Upper lobe of left lung (tissue), 6 donors: Measurements from ENCODE around the gene MYLK. TPM values are rescaled to one million over a fixed set of nuclear protein-coding genes. Genes with fewer than 3 reads are reported as not detected.
A peak's percentile ranks its signal among the peaks of the same experiment; 100 is the strongest.

Source experiments
- ATAC-seq, 2 donors: fragments of 200-7000 bp; cut with Tn5 transposase; one replicate each; pipeline ENCODE4 v1.9.1; 2022; ENCODE audit warnings: mild to moderate bottlenecking in 2 of 2, moderate library complexity in 2 of 2; ENCODE audit not compliant: low FRiP score in 2 of 2
- DNase-seq, 2 donors: peaks; one replicate each; pipeline ENCODE4 v3.0.0-alpha.2; 2019 to 2020
- H3K27ac ChIP-seq, 4 donors: fragments of 200-600 bp; sonication (generic); one replicate each; pipeline ENCODE4 v1.5.1; 2016 to 2019
- H3K27me3 ChIP-seq, 4 donors: fragments of 200-600 bp; sonication (generic); one replicate each; pipeline ENCODE4 v1.5.1; 2017 to 2019
- H3K36me3 ChIP-seq, 4 donors: fragments of 200-600 bp; sonication (generic); one replicate each; pipeline ENCODE4 v1.5.1; 2016 to 2019
- H3K4me1 ChIP-seq, 4 donors: fragments of 200-600 bp; sonication (generic); one replicate each; pipeline ENCODE4 v1.5.1; 2018 to 2019
- H3K4me3 ChIP-seq, 4 donors: fragments of 200-600 bp; sonication (generic); one replicate each; pipeline ENCODE4 v1.5.1; 2017 to 2019; ENCODE audit warnings: mild to moderate bottlenecking in 2 of 4, moderate library complexity in 1 of 4
- H3K9me3 ChIP-seq, 4 donors: fragments of 200-600 bp; sonication (generic); one replicate each; pipeline ENCODE4 v1.5.1; 2018 to 2019
- EP300 ChIP-seq, 4 donors: sonication (generic); formaldehyde crosslinking; IDR thresholded peaks; one replicate each; pipeline ENCODE4 v1.5.1; 2017; ENCODE audit warnings: antibody characterized with exemption in 4 of 4, control low read depth in 2 of 4
- POLR2A ChIP-seq, 4 donors: fragments of 450-650 bp; IDR thresholded peaks; one replicate each; pipeline ENCODE4 v1.5.1; 2016 to 2017; ENCODE audit warnings: antibody characterized with exemption in 4 of 4, mild to moderate bottlenecking in 2 of 4
- POLR2AphosphoS5 ChIP-seq, 2 donors: sonication (generic); formaldehyde crosslinking; IDR thresholded peaks; one replicate each; pipeline ENCODE4 v1.5.1; 2017; ENCODE audit warnings: antibody characterized with exemption in 2 of 2
- WGBS, 2 donors: methylation state at CpG; one replicate each; pipeline ENCODE4 v1.1.5; 2017 to 2018; 5-methylcytosine and 5-hydroxymethylcytosine counted together
- total RNA-seq, 6 donors: library from RNA; depleted of rRNA in 4 of 6; stranded (reverse); fragments of >200 nt in 4 of 6; gene quantifications; one replicate each; pipeline versions ENCODE4 v1.1.0 to v1.2.1, GENCODE V29; 2016 to 2021
- TF ChIP-seq, protein P1 (sequence below), 6 experiments: fragments of 450-650 bp in 4 of 6; fragments of 200-600 bp in 2 of 6; sonication (generic) in 2 of 6; IDR thresholded peaks; one replicate each; pipeline ENCODE4 v1.5.1; 2016 to 2019; ENCODE audit warnings: antibody characterized with exemption in 6 of 6
- donor health status: DM: no; HTN: no; CAD: no; lungs with moderate emphysema.
- donor health status: DM: no; HTN: yes; CAD: no; lungs with severe emphysema.

The MYLK gene
- total RNA-seq, 6 donors from 2014 or later = 105 to 378 (median 160) TPM

DNA sequence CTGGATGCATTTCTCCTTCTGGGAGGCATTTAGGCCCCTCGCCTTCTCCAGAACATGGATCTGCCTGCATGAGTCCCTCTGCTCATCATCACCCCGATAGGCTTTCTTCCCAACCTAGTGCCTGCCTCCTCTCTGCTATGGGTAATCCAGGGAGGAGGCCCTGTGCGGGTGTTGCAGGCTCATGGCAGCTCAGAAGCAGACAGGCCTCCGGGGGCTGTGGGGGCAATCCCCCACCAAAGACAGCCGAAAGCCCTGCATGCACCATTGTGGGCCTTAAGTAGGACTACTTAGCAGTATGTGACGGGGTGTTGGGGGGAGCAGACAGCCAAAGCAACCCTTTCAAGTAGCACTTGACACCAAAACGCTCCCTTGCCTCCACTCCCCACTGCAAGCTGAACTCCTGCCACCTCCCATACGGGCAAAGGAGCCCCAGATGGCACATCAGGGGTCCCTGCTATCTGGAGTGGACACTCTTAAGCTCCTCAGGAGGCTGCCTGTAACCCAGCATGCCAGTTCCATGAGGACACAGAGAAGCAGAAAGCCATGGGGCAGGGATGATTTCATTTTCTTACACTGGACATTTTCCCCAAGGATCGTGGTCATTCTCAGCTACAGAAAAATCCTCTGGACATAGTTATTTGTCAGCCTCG is 200.5 kb downstream of the MYLK start:
- H3K4me1 ChIP-seq = peaks cover 14 to 46% (median 21%) of the 10 kb centered on the region in 4 donors
- DNase-seq = no peak
- peak overlapping the region; percentile 24 to 78 (median 60) for H3K27ac ChIP-seq
- no peak for ATAC-seq
- TF ChIP-seq POLR2AphosphoS5 (IDR thresholded peaks at IDR 0.05) (no peak), POLR2A (IDR thresholded peaks at IDR 0.05) (no peak), EP300 (IDR thresholded peaks at IDR 0.05) (no peak)
- TF ChIP-seq, protein P1, sequence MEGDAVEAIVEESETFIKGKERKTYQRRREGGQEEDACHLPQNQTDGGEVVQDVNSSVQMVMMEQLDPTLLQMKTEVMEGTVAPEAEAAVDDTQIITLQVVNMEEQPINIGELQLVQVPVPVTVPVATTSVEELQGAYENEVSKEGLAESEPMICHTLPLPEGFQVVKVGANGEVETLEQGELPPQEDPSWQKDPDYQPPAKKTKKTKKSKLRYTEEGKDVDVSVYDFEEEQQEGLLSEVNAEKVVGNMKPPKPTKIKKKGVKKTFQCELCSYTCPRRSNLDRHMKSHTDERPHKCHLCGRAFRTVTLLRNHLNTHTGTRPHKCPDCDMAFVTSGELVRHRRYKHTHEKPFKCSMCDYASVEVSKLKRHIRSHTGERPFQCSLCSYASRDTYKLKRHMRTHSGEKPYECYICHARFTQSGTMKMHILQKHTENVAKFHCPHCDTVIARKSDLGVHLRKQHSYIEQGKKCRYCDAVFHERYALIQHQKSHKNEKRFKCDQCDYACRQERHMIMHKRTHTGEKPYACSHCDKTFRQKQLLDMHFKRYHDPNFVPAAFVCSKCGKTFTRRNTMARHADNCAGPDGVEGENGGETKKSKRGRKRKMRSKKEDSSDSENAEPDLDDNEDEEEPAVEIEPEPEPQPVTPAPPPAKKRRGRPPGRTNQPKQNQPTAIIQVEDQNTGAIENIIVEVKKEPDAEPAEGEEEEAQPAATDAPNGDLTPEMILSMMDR (IDR thresholded peaks at IDR 0.05) = no peak
- 62 to 79% methylated on average over 5 to 10 of the region's 10 CpGs for WGBS, 2 donors
- no peaks in the 10 kb centered on the region for H3K9me3 ChIP-seq
- H3K4me3 ChIP-seq = no peak overlapping the region
- no peaks in the 10 kb centered on the region for H3K27me3 ChIP-seq
- H3K36me3 ChIP-seq = peaks cover 0 to 36% (median 13%) of the 10 kb centered on the region in 4 donors

DNA sequence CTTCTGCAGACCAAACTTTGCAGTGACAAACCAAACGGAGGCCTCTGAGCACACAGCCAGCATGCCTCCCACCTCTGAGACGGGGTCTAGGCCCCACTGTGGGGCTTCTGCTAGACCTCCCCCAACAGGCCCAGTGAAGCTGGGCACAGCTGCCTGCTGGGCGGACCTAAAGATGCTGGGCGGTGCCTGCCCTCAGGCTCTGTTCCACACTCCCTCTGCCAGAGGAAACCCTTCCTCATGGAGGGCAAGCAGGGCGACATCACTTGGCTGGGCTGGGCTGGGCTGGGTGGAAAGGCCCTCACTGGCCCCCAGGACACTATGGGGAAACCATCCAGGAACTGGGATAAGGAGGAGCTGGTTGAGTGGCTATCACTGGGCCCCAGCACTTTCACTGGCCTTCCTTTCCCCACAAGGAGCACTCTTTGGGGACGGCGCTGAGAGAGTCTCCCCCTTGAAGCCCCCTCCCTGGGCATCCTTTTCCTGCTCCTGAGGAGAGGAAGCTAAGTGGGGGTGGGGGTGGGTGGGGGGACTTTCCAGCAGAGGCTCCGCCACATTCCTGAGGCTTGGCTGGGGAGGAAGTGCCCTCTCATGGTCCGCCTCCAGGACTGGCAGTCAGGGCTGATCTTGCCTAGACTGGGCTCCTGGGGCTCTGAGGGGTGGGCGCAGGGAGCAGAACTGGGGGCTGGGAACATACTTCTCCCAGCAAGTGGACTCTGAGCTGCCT is 201.2 kb downstream of the MYLK start:
- Histone ChIP-seq H3K4me3 (no peak overlapping the region), H3K27ac (peak overlapping the region; percentile 24 to 78 (median 60))

DNA sequence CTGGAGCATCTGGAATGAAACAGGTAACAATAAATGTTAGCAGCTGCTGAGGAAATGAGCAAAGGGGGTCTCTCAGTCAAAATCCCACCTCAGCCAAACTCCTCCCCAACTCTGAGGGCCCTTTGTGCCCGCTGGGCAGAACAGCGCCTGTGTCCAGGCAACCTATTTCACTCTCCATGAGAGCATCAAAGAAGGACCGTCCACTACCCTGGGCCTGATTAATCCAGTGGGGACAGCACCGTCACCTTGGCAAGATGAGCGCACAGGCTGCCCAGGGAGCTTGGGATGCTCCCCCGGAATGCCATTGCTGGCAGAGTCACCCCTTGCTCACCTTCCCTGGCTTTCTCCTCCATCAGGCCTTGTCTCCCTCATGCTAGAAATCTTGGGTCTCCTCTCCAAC is 201.8 kb downstream of the MYLK start:
- WGBS, 2 donors = 87 to 91% methylated on average over 3 to 6 of the region's 6 CpGs
- TF ChIP-seq POLR2A (IDR thresholded peaks at IDR 0.05) (no peak), POLR2AphosphoS5 (IDR thresholded peaks at IDR 0.05) (no peak), EP300 (IDR thresholded peaks at IDR 0.05) (no peak)
- TF ChIP-seq, protein P1 (IDR thresholded peaks at IDR 0.05) = no peak

More for the DNA sequence above, 201.2 kb downstream of the MYLK start:
- Histone ChIP-seq H3K27me3 (no peaks in the 10 kb centered on the region), H3K9me3 (no peaks in the 10 kb centered on the region), H3K36me3 (peaks cover 0 to 43% (median 13%) of the 10 kb centered on the region in 4 donors), H3K4me1 (peaks cover 12 to 46% (median 16%) of the 10 kb centered on the region in 4 donors)
- TF ChIP-seq POLR2AphosphoS5 (IDR thresholded peaks at IDR 0.05) (no peak), POLR2A (IDR thresholded peaks at IDR 0.05) (no peak), EP300 (IDR thresholded peaks at IDR 0.05) (no peak)
- TF ChIP-seq, protein P1 (IDR thresholded peaks at IDR 0.05) = no peak
- ATAC-seq (no peak), DNase-seq (no peak)
- 62 to 79% methylated on average over 2 to 10 of the region's 10 CpGs for WGBS, 2 donors

DNA sequence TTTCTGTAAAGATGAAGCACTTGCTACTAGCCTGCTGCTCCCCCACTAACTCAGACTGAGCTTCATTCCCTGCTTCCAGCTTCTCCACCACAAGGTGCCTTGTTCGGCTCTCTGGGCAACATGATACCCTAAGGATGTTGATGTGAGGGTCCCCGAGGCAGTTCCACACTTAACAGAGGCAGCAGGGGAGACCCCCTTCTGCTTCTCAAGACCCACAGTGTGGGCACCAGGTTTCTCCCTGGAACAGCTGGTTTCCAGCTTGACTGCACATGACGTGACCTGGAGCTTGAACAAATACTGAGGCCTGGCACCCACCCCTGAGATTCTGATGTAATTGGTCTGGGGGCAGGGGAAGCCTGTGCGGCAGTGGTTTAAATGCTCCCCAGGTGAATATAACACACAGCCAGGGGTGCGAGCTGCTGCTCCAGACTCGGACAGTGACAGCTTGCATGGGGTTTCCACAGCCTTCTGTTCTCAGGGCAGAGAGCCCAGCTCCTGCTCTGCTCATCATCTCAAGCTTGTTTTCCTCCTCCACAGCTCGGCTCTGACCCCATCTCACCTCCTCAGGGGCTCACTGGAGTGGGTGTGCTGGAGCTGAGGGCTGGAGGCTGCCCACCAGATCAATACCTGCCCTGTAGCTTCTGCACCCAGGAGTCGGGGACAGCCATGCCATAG is 204.3 kb downstream of the MYLK start:
- TF ChIP-seq POLR2AphosphoS5 (IDR thresholded peaks at IDR 0.05) (no peak), EP300 (IDR thresholded peaks at IDR 0.05) (no peak), POLR2A (IDR thresholded peaks at IDR 0.05) (no peak)
- TF ChIP-seq, protein P1 (IDR thresholded peaks at IDR 0.05) = no peak
- ATAC-seq = no peak
- peak overlapping the region in 3 of 4 donors; percentile 26 to 54 (median 46) for H3K27ac ChIP-seq
- DNase-seq = no peak
- WGBS, 2 donors = 70 to 75% methylated on average over 5 to 8 of the region's 8 CpGs
- H3K9me3 ChIP-seq = no peaks in the 10 kb centered on the region
- no peak overlapping the region for H3K4me3 ChIP-seq
- peaks cover 12 to 43% (median 14%) of the 10 kb centered on the region in 4 donors for H3K4me1 ChIP-seq
- peaks cover 0 to 53% (median 14%) of the 10 kb centered on the region in 4 donors for H3K36me3 ChIP-seq
- no peaks in the 10 kb centered on the region for H3K27me3 ChIP-seq

More for the DNA sequence above, 201.8 kb downstream of the MYLK start:
- Histone ChIP-seq H3K27ac (peak overlapping the region in 3 of 4 donors; percentile 24 to 78 (median 76)), H3K4me1 (peaks cover 12 to 39% (median 15%) of the 10 kb centered on the region in 4 donors), H3K4me3 (no peak overlapping the region), H3K27me3 (no peaks in the 10 kb centered on the region), H3K9me3 (no peaks in the 10 kb centered on the region), H3K36me3 (peaks cover 0 to 43% (median 13%) of the 10 kb centered on the region in 4 donors)
- DNase-seq (no peak), ATAC-seq (no peak)
